Mononuclear cell (primary cell): ENCODE data around the gene SEMA3G. TPM values are rescaled to one million over a fixed set of nuclear protein-coding genes. Genes with fewer than 3 reads are reported as not detected.

ENCODE experiments used
- H3K27me3 ChIP-seq: 2 replicates; pipeline ENCODE4 v1.6.0; 2011; ENCODE audit warnings: low read length, control low read depth; ENCODE audit not compliant: insufficient read depth
- H3K4me1 ChIP-seq: 2 replicates; pipeline ENCODE4 v1.5.1; 2011; ENCODE audit warnings: mild to moderate bottlenecking, low read length, control low read depth; ENCODE audit not compliant: insufficient read depth
- H3K4me3 ChIP-seq: 2 replicates; pipeline ENCODE4 v1.5.1; 2011; ENCODE audit warnings: mild to moderate bottlenecking, low read length, moderate library complexity
- H3K9me3 ChIP-seq: 2 replicates; pipeline ENCODE4 v1.5.1; 2011; ENCODE audit warnings: low read depth, mild to moderate bottlenecking, control low read depth, low read length
- total RNA-seq: library from RNA; depleted of rRNA; stranded (reverse); fragments of >200 nt; gene quantifications from one replicate; pipeline ENCODE4 v1.2.3, GENCODE V29; 2012

Gene SEMA3G
- total RNA-seq, 1 donor: 0.31 TPM

GRCh38 chr3:52463416-52463815 lies 18.5 kb upstream of the SEMA3G start:
- Histone ChIP-seq H3K27me3 (no peaks in the 10 kb centered on the region), H3K4me1 (peaks cover 24% of the 10 kb centered on the region), H3K9me3 (no peaks in the 10 kb centered on the region), H3K4me3 (no peak overlapping the region)

- Histone ChIP-seq H3K9me3 (no peaks in the 10 kb centered on the region), H3K4me3 (no peak overlapping the region), H3K27me3 (no peaks in the 10 kb centered on the region), H3K4me1 (peaks cover 29% of the 10 kb centered on the region)
These were observed 17.0 kb upstream of the SEMA3G start for GRCh38 chr3:52461874-52462273.

- no peaks in the 10 kb centered on the region for H3K9me3 ChIP-seq
- no peaks in the 10 kb centered on the region for H3K27me3 ChIP-seq
- H3K4me1 ChIP-seq: peaks cover 52% of the 10 kb centered on the region
- no peak overlapping the region for H3K4me3 ChIP-seq
These were observed 14.1 kb upstream of the SEMA3G start for GRCh38 chr3:52458770-52459545.

- H3K4me3 ChIP-seq: no peak overlapping the region
- peaks cover 44% of the 10 kb centered on the region for H3K4me1 ChIP-seq
- H3K9me3 ChIP-seq: no peaks in the 10 kb centered on the region
- no peaks in the 10 kb centered on the region for H3K27me3 ChIP-seq
These were observed 13.3 kb upstream of the SEMA3G start for GRCh38 chr3:52458031-52458760.

GRCh38 chr3:52456800-52457183 lies 11.9 kb upstream of the SEMA3G start:
- Histone ChIP-seq H3K4me1 (peaks cover 38% of the 10 kb centered on the region), H3K4me3 (no peak overlapping the region), H3K27me3 (no peaks in the 10 kb centered on the region), H3K9me3 (no peaks in the 10 kb centered on the region)

GRCh38 chr3:52456169-52456799 lies 11.4 kb upstream of the SEMA3G start:
- Histone ChIP-seq H3K4me1 (peaks cover 38% of the 10 kb centered on the region), H3K9me3 (no peaks in the 10 kb centered on the region), H3K27me3 (no peaks in the 10 kb centered on the region), H3K4me3 (peak overlapping the region; percentile 76)

- H3K27me3 ChIP-seq: no peaks in the 10 kb centered on the region
- peaks cover 38% of the 10 kb centered on the region for H3K4me1 ChIP-seq
- no peaks in the 10 kb centered on the region for H3K9me3 ChIP-seq
- H3K4me3 ChIP-seq: peak within 1 kb of the TSS; percentile 76
These were observed 10.6 kb upstream of the SEMA3G start, which contains the start of gene NISCH for GRCh38 chr3:52455283-52456168. NISCH (plus strand) TSS chr3:52455604; CDS start chr3:52455642, 38 bp downstream.

- Histone ChIP-seq H3K27me3 (no peaks in the 10 kb centered on the region), H3K4me1 (peaks cover 38% of the 10 kb centered on the region), H3K4me3 (peak overlapping the region; percentile 76), H3K9me3 (no peaks in the 10 kb centered on the region)
These were observed 10.0 kb upstream of the SEMA3G start for GRCh38 chr3:52454938-52455282.

- H3K4me3 ChIP-seq: peak overlapping the region; percentile 76
- peaks cover 38% of the 10 kb centered on the region for H3K4me1 ChIP-seq
- H3K27me3 ChIP-seq: no peaks in the 10 kb centered on the region
- no peaks in the 10 kb centered on the region for H3K9me3 ChIP-seq
These were observed 9.5 kb upstream of the SEMA3G start for GRCh38 chr3:52454250-52454937.

- Histone ChIP-seq H3K4me1 (peaks cover 34% of the 10 kb centered on the region), H3K9me3 (no peaks in the 10 kb centered on the region), H3K4me3 (peak within 1 kb of the TSS; percentile 76), H3K27me3 (no peaks in the 10 kb centered on the region)
These were observed 8.8 kb upstream of the SEMA3G start, which contains the start of gene TNNC1 for GRCh38 chr3:52453496-52454249. TNNC1 (minus strand) TSS chr3:52454041; CDS start chr3:52454015, 26 bp downstream.

- Histone ChIP-seq H3K4me3 (no peak overlapping the region), H3K9me3 (no peaks in the 10 kb centered on the region), H3K27me3 (no peaks in the 10 kb centered on the region), H3K4me1 (peaks cover 31% of the 10 kb centered on the region)
These were observed 7.8 kb upstream of the SEMA3G start for GRCh38 chr3:52452570-52453221.

GRCh38 chr3:52452126-52452525 lies 7.2 kb upstream of the SEMA3G start:
- Histone ChIP-seq H3K9me3 (no peaks in the 10 kb centered on the region), H3K27me3 (no peaks in the 10 kb centered on the region), H3K4me3 (no peak overlapping the region), H3K4me1 (peaks cover 25% of the 10 kb centered on the region)
